ENCODE data around the gene TRAF3IP3. TPM values are rescaled to one million over a fixed set of nuclear protein-coding genes. Genes with fewer than 3 reads are reported as not detected.

TRAF3IP3 gene
- polyA plus RNA-seq, 1 donor from 2014 or later = 240 TPM

DNA sequence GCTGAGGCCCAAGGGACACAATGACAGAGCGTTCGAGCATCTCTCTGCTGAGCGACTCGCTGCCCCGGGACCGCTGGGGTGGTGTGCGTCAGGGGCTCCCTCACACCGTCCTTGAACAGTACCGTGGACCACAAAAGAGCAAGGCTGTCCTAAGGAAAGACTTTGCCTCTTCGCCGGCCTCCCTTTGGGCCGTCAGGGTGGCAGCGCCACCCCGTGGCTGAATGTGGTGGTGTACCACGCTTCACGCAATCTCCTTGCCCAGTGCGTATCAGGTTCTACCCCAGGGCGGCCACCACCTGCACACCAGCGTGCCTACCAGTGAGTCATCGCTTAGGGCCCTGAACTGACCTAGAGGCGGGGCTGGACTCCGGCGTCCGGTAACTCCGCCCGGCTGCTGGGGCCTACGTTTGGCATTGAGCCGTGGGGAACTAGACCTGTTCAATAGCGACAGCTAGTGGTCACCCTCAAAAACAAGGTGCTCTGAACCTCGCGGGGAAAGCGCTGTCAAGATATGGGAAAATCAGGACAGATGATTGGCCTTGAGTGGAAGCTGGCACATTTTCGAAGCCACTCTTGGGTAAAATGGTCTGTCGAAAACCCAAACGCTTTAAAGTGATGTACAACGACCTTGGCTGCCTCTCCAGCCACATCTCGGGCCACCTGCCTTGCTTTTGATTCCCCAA, 8.1 kb upstream of the TRAF3IP3 start:
- no peaks in the 10 kb centered on the region for H3K27me3 Mint-ChIP-seq
- H3K36me3 Mint-ChIP-seq = no peaks in the 10 kb centered on the region
- H3K9me3 Mint-ChIP-seq = no peaks in the 10 kb centered on the region
- H3K27ac Mint-ChIP-seq = peak overlapping the region; percentile 68 to 82 (median 71)
- peaks cover 24 to 36% (median 35%) of the 10 kb centered on the region in 3 donors for H3K4me1 Mint-ChIP-seq
- peak overlapping the region; percentile 62 to 94 (median 86) for H3K4me3 Mint-ChIP-seq

DNA sequence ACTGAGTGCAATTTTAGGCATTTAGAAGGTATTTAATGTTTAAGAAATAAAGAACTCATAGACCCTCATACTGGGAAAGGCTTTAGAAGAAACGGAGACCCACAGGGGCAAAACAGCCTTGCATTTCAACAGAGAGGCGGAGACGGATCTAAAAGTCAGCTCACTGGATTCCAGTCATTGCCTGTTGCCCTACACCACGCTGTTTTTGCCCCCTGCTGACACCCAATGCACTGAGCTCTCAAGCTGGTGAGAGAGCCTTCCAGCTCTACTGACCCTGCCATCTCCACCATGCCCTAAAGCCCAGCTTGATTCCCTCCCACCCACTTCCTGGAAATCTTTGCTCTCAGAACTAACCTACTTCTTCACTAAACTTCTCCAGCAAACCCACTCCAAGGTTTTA, 7.2 kb upstream of the TRAF3IP3 start:
- peak overlapping the region in 2 of 3 donors; percentile 45 to 68 for H3K27ac Mint-ChIP-seq
- H3K36me3 Mint-ChIP-seq = no peaks in the 10 kb centered on the region
- peaks cover 24 to 34% (median 31%) of the 10 kb centered on the region in 3 donors for H3K4me1 Mint-ChIP-seq
- no peaks in the 10 kb centered on the region for H3K9me3 Mint-ChIP-seq
- peak overlapping the region in 1 of 4 donors; percentile 62 for H3K4me3 Mint-ChIP-seq
- H3K27me3 Mint-ChIP-seq = no peaks in the 10 kb centered on the region

DNA sequence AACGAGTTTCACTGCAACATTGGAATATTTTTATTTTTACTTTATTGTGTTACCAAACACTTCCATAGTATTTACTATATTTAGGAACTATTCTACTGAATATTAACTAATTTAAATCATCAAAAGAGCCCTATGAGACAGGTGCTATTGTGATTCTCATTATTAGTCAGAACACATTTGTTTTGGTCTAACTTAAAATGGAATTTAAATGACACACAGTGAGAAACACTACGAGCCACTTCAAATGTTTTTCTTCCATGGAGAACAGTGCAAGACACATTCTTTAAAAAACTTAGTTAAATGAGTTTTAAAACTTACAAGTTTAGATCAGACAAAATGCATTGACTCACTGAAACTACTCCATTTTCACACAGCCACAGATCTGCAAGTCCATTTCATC, 6.6 kb upstream of the TRAF3IP3 start:
- no peaks in the 10 kb centered on the region for H3K27me3 Mint-ChIP-seq
- H3K36me3 Mint-ChIP-seq = no peaks in the 10 kb centered on the region
- H3K27ac Mint-ChIP-seq = peak overlapping the region in 1 of 3 donors; percentile 5
- no peak overlapping the region for H3K4me3 Mint-ChIP-seq
- peaks cover 24 to 32% (median 31%) of the 10 kb centered on the region in 3 donors for H3K4me1 Mint-ChIP-seq
- no peaks in the 10 kb centered on the region for H3K9me3 Mint-ChIP-seq

DNA sequence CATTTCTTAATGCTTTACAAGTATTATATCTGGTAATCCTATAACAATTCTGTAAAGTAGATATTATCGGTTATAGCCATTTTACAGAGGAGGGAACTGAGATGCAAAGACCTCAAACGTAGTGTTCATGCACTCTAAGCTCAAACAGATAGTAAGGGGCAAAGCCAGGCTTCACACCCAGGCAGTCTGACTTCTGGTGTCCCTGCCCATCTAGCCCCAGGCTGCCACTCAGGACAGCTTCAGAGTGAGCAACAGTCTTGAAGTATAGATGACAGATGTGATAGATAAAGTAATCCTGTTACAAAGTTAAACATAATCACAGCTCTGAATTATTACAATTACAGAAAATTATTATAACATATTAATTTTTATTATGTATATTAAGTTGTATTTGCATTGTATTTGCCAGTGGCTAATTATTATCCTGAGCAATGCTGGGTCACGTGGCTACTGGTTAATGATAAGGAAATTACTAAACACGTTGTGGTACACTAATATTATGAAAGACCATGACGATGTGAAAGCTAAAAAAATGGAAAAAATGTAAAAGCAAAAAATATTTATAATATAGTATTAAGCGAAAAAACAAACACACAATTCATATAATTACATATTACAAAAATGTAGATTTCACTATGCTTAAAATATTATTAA, 6.1 kb upstream of the TRAF3IP3 start:
- peak overlapping the region in 1 of 3 donors; percentile 5 for H3K27ac Mint-ChIP-seq
- H3K36me3 Mint-ChIP-seq = no peaks in the 10 kb centered on the region
- no peak overlapping the region for H3K4me3 Mint-ChIP-seq
- no peaks in the 10 kb centered on the region for H3K9me3 Mint-ChIP-seq
- H3K27me3 Mint-ChIP-seq = no peaks in the 10 kb centered on the region
- H3K4me1 Mint-ChIP-seq = peaks cover 24 to 32% (median 32%) of the 10 kb centered on the region in 3 donors

DNA sequence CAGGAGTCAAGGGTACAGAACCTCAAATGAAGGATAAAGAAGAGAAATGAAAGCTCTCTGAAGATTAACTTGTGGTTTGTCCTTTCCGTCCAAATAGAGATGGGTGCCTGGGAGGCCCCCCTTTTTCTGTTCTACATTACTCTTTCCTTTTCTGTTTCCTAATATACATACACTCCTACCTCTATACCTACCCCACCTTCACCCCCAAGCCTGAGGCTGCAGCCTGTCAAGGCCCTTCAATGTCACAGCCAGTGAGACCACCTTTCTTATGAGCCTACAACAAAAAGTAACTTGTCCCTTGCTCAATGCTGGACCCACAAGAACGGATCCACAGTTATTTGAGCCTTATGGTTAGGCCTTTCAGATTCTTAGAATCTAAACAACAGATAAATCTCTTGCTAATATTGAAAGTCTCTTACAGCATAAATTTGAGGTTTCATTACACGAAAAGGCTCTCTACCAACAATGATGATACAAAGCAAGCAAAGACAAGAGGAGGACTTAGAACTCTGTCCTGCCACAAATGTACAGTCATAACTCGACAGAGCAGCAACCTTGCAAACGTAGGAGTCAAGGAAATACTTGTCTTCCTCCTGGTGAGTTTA, 4.1 kb upstream of the TRAF3IP3 start:
- no peaks in the 10 kb centered on the region for H3K9me3 Mint-ChIP-seq
- H3K36me3 Mint-ChIP-seq = no peaks in the 10 kb centered on the region
- peak overlapping the region; percentile 9 to 80 (median 55) for H3K27ac Mint-ChIP-seq
- H3K4me1 Mint-ChIP-seq = peaks cover 38 to 48% (median 45%) of the 10 kb centered on the region in 3 donors
- no peaks in the 10 kb centered on the region for H3K27me3 Mint-ChIP-seq
- H3K4me3 Mint-ChIP-seq = peak overlapping the region in 3 of 4 donors; percentile 3 to 70 (median 6)

DNA sequence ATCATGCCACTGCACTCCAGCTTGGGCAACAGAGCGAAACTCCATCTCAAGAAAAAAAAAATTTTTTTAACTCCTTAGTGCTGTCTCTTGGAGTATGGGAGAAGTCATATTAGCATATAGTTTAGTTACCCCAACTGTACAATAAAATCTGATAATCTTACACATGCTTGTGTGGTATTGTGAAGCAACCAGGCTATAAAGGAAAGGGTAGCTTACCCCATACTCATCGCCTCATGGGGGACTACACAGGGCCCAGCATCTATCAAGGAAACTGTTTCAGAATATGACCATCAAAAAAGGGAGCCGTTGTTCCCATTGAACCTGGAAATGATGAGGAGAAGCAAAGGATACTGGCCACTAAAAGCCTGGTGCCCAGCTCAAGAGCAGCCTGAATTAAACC, 3.0 kb upstream of the TRAF3IP3 start:
- no peaks in the 10 kb centered on the region for H3K9me3 Mint-ChIP-seq
- no peaks in the 10 kb centered on the region for H3K27me3 Mint-ChIP-seq
- no peaks in the 10 kb centered on the region for H3K36me3 Mint-ChIP-seq
- H3K4me3 Mint-ChIP-seq = no peak overlapping the region
- H3K27ac Mint-ChIP-seq = no peak overlapping the region
- H3K4me1 Mint-ChIP-seq = peaks cover 38 to 45% (median 43%) of the 10 kb centered on the region in 3 donors

DNA sequence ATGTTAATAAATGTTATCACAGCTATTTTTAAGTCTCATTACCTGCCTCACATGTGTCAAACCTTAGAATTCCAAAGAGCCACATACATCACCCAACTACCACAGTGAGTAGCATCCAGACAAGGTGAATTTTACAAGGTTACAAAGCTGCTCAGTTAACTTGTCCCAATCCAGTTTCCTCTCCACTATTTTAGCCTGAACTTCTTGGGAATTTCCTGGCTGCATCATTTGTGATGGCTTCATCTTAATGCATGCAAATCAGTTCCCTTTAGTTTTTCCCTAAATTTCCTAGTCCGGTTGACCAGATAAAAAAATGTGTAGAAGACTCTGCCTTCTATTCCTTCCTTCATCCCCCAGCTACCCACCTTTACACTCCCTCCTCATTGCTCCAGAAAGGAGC, 597 bp upstream of the TRAF3IP3 start:
- Mint-ChIP-seq H3K27me3 (no peaks in the 10 kb centered on the region), H3K9me3 (no peaks in the 10 kb centered on the region), H3K36me3 (peaks cover 5% of the 10 kb centered on the region), H3K27ac (peak overlapping the region; percentile 67 to 94 (median 81)), H3K4me1 (peaks cover 39 to 58% (median 49%) of the 10 kb centered on the region in 3 donors), H3K4me3 (peak overlapping the region; percentile 54 to 97 (median 91))

DNA sequence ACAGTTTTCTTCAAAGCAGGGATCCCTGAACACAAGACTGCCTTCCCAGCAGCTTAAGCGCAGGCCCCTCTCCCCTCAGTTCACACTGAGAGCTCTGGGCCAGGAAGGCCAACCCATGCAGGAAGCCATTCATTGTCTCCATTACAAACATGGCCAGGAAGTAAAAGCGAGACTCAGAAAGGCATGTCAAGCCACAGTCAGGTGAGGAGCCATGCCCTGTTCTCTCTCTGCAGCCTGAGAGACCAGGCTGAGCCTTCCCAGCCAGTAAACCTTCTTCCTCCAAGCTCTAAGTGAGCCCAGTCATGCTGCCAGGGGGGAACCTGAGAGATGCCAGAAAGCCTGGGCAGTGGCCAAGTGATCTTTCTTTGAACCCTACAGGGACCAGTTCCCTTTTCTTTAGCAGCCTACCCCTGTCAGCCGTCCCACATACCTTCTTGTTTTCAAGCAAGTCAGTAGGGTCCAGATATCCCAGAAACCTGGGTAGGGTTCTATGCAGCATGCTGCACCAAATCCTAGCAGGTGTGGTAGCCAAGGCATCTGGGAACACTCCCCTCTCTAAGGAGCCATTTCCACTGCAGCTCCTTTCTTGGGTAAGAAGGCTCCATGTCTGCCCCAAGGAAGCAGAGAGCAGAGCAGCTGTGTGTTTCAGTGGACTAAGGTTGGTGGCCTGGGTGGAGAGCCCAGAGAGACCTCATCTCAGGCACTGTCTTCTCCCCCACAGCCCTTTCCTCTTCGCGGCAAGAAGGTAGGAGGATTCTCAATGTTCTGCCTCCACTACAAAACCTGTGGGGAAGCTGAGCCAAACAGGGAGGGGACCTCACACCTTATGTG, 977 bp downstream of the TRAF3IP3 start:
- Mint-ChIP-seq H3K4me1 (peaks cover 43 to 57% (median 45%) of the 10 kb centered on the region in 3 donors), H3K27me3 (no peaks in the 10 kb centered on the region), H3K4me3 (peak overlapping the region; percentile 89 to 97 (median 93)), H3K36me3 (peaks cover 5% of the 10 kb centered on the region), H3K27ac (peak overlapping the region; percentile 67 to 94 (median 81)), H3K9me3 (no peaks in the 10 kb centered on the region)

DNA sequence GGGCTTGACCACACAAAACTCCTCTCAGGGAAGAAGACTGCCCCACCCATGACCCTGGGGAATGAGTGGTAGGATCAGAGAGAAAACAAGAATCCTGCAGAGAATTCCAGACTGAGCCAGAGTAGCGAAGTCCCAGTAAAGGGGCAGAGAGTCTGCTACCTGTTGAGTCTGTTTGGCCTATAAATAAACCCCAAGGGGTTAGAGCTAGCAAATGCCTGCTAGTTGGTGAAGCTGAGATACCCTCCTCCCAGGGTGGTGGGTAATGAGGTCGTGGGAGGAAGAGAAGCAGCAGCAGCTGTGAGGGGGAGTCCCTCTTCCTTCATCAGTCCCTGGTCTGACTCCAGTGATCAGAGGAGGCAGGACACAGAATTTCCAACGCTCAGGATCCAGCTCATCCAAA, 2.5 kb downstream of the TRAF3IP3 start:
- peaks cover 9% of the 10 kb centered on the region for H3K36me3 Mint-ChIP-seq
- no peaks in the 10 kb centered on the region for H3K27me3 Mint-ChIP-seq
- H3K4me3 Mint-ChIP-seq = peak overlapping the region; percentile 89 to 97 (median 93)
- no peaks in the 10 kb centered on the region for H3K9me3 Mint-ChIP-seq
- peak overlapping the region in 2 of 3 donors; percentile 80 to 83 for H3K27ac Mint-ChIP-seq
- H3K4me1 Mint-ChIP-seq = peaks cover 39 to 53% (median 40%) of the 10 kb centered on the region in 3 donors

DNA sequence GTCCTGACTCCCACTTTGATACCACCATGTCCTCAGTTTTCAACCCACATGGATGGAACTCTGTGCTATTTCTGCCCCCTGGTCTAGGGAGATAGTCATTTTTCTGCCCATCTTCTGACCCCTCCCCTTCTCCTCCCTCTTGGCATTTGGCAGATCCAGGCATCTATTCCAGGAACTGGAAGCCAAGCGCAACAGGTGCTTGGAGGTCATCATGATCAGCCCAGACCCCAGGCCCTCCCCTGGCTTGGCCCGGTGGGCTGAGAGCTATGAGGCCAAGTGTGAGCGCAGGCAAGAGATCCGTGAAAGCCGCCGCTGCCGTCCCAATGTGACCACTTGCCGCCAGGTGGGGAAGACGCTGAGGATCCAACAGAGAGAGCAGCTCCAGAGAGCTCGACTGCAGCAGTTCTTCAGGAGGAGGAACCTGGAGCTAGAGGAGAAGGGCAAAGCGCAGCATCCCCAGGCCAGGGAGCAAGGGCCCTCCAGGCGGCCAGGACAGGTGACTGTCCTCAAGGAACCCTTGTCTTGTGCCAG, 4.0 kb downstream of the TRAF3IP3 start:
- peaks cover 12% of the 10 kb centered on the region for H3K36me3 Mint-ChIP-seq
- peak overlapping the region in 1 of 3 donors; percentile 63 for H3K27ac Mint-ChIP-seq
- no peak overlapping the region for H3K4me3 Mint-ChIP-seq
- no peaks in the 10 kb centered on the region for H3K27me3 Mint-ChIP-seq
- H3K9me3 Mint-ChIP-seq = no peaks in the 10 kb centered on the region
- H3K4me1 Mint-ChIP-seq = peaks cover 39 to 54% (median 40%) of the 10 kb centered on the region in 3 donors

DNA sequence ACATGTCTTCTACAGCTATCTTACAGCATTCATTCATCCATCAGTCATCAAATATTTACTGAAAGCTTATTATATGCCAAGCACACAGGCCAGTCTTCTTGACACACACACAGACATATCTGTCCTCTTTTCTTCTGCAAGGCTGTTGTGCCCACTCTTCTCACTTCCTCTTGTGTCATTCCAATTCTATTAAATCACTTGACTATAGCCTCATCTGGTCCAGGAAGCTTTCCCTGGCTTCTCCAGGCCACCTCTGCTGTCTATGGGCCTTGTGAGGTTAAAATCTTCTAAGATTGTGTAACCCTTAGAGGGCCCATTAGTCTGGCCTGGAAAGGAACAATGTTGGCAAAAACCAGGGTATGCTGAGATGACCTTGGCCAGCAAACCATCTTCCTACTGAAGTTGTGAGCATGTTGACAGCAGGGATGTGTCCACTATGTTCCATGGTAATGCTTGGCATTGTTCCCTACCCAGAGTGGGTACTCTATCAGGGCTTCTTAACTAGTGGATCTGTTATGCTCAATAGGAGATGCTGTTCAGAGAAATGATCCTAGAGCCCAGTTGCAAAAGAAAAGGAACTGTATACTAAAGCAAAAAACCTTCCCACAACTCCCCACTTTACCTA, 5.3 kb downstream of the TRAF3IP3 start:
- Mint-ChIP-seq H3K9me3 (no peaks in the 10 kb centered on the region), H3K4me1 (peaks cover 31 to 51% (median 32%) of the 10 kb centered on the region in 3 donors), H3K4me3 (peak overlapping the region in 2 of 4 donors; percentile 57 to 79), H3K27me3 (no peaks in the 10 kb centered on the region), H3K27ac (peak overlapping the region in 2 of 3 donors; percentile 27 to 72), H3K36me3 (peaks cover 15% of the 10 kb centered on the region)

DNA sequence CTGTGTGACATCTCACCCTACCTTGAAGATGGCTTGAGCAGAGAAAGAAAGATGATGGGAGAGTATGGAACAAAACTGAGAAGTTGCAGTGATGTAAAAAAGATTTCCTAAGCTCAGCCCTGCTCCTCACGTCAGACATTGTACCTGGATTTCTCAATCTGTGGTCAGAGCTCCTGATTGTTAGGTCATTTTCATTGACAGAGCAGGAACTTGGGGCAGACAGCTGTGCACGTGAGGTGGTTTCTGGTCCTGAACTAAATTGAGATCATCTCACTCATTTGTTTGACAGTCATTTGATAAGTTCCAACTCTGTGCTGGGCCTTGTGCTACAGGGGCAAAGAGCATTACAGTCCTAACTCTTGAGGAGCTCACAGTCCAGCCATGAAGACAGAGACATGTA, 10.2 kb downstream of the TRAF3IP3 start:
- H3K4me3 Mint-ChIP-seq = peak overlapping the region in 2 of 4 donors; percentile 10 to 57
- H3K4me1 Mint-ChIP-seq = peaks cover 26 to 33% (median 32%) of the 10 kb centered on the region in 3 donors
- peak overlapping the region; percentile 63 to 89 (median 86) for H3K27ac Mint-ChIP-seq
- peaks cover 20% of the 10 kb centered on the region for H3K36me3 Mint-ChIP-seq
- H3K9me3 Mint-ChIP-seq = no peaks in the 10 kb centered on the region
- no peaks in the 10 kb centered on the region for H3K27me3 Mint-ChIP-seq

DNA sequence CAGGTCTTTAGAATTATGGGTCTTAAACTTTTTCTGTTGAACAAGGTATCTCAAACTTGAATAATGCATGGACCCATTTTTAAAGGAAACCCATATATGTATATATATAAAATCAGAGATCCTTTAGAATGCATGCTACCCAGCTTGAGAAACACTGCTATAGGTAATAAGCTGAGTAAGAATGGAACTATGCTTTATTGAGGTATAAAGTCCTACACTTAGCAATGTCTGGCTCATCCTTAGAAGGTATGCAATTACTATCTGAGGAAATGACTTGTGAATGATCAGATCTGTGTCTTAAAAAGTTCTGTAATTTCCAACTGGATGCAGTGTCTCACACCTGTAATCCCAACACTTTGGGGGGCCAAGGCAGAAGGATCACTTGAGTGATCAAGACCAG, 11.2 kb downstream of the TRAF3IP3 start:
- H3K9me3 Mint-ChIP-seq = no peaks in the 10 kb centered on the region
- H3K27ac Mint-ChIP-seq = no peak overlapping the region
- H3K27me3 Mint-ChIP-seq = no peaks in the 10 kb centered on the region
- H3K36me3 Mint-ChIP-seq = peaks cover 20% of the 10 kb centered on the region
- peaks cover 23 to 25% (median 25%) of the 10 kb centered on the region in 3 donors for H3K4me1 Mint-ChIP-seq
- H3K4me3 Mint-ChIP-seq = peak overlapping the region in 1 of 4 donors; percentile 25

DNA sequence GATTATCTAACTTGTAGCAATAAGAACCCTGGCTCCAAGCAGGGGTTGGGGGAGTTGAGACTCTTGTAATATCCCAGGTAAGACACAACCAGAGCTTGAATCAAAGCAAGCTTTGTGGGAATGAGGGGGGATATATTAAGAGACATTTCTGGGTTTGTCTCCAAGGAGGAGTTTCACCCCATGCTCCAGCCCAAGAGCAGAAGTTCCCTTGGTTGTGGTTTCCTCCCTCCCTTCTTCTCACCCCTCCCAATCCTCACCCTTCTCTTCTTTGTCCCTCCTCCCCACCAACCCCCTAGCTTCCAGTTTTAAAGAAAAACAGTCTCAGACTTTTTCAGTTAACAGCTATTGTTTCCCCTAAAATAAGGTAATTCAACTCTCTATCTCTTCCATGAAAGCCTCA, 11.9 kb downstream of the TRAF3IP3 start:
- Mint-ChIP-seq H3K36me3 (peaks cover 20% of the 10 kb centered on the region), H3K9me3 (no peaks in the 10 kb centered on the region), H3K4me1 (peaks cover 23 to 25% (median 25%) of the 10 kb centered on the region in 3 donors)

More for the DNA sequence above, 11.9 kb downstream of the TRAF3IP3 start:
- Mint-ChIP-seq H3K4me3 (no peak overlapping the region), H3K27me3 (no peaks in the 10 kb centered on the region), H3K27ac (no peak overlapping the region)

All from IgD-negative memory B cell (primary cell).